COR-L47 (cell line): Measurements from ENCODE around the gene SLC4A7.
"Not testable (repeated sequence)": the region's sequence is repeated elsewhere in the genome, so short reads cannot be mapped to it uniquely, and the experiment has no call there.

Source experiments
- DNase-seq: peaks from one replicate; lab custom pipeline; 2025; lab: John Stamatoyannopoulos, UW

The SLC4A7 gene

GRCh38 chr3:27487383-27487782 lies 3.2 kb upstream of the SLC4A7 start:
- DNase-seq = no peak

- DNase-seq = peak; percentile 6
These were observed 2.2 kb upstream of the SLC4A7 start for GRCh38 chr3:27486336-27486735.

GRCh38 chr3:27485866-27486265 lies 1.7 kb upstream of the SLC4A7 start:
- no peak for DNase-seq

- peak; percentile 9 for DNase-seq
These were observed 818 bp downstream of the SLC4A7 start for GRCh38 chr3:27483117-27484014.

- no peak for DNase-seq
These were observed 4.2 kb downstream of the SLC4A7 start for GRCh38 chr3:27479806-27480543.

- DNase-seq = no peak
These were observed 12.1 kb downstream of the SLC4A7 start for GRCh38 chr3:27471923-27472550.

- no peak for DNase-seq
These were observed 15.8 kb downstream of the SLC4A7 start for GRCh38 chr3:27468283-27468886.

- DNase-seq = peak; percentile 32
These were observed 16.6 kb downstream of the SLC4A7 start for GRCh38 chr3:27467545-27467944.

GRCh38 chr3:27464646-27465045 lies 19.5 kb downstream of the SLC4A7 start:
- DNase-seq = no peak

GRCh38 chr3:27462228-27462627 lies 22.0 kb downstream of the SLC4A7 start:
- no peak for DNase-seq

- DNase-seq = no peak
These were observed 25.3 kb downstream of the SLC4A7 start for GRCh38 chr3:27458929-27459328.

- DNase-seq = no peak
These were observed 27.6 kb downstream of the SLC4A7 start for GRCh38 chr3:27456554-27456953.

- no peak for DNase-seq
These were observed 29.3 kb downstream of the SLC4A7 start for GRCh38 chr3:27454914-27455313.

GRCh38 chr3:27454461-27454860 lies 29.7 kb downstream of the SLC4A7 start:
- DNase-seq = no peak

- no peak for DNase-seq
These were observed 31.7 kb downstream of the SLC4A7 start for GRCh38 chr3:27452368-27453090.

GRCh38 chr3:27451842-27452241 lies 32.3 kb downstream of the SLC4A7 start:
- no peak for DNase-seq

GRCh38 chr3:27451251-27451650 lies 32.9 kb downstream of the SLC4A7 start:
- no peak for DNase-seq

- DNase-seq = no peak
These were observed 34.5 kb downstream of the SLC4A7 start for GRCh38 chr3:27449530-27450150.

GRCh38 chr3:27442995-27443394 lies 41.2 kb downstream of the SLC4A7 start:
- DNase-seq = not testable (repeated sequence)

GRCh38 chr3:27438352-27438751 lies 45.8 kb downstream of the SLC4A7 start:
- not testable (repeated sequence) for DNase-seq

GRCh38 chr3:27431116-27431515 lies 53.1 kb downstream of the SLC4A7 start:
- no peak for DNase-seq
